NOMO-1 treated with dmso at 0.1 percent for 144 hours (cell line): ENCODE data around the gene NEK1.
"Not testable (repeated sequence)": the region's sequence is repeated elsewhere in the genome, so short reads cannot be mapped to it uniquely, and the experiment has no call there.

Experiments used
- DNase-seq: peaks from one replicate; lab custom pipeline; 2025; ENCODE audit not compliant: unreplicated experiment; lab: John Stamatoyannopoulos, UW

NEK1 gene

DNA sequence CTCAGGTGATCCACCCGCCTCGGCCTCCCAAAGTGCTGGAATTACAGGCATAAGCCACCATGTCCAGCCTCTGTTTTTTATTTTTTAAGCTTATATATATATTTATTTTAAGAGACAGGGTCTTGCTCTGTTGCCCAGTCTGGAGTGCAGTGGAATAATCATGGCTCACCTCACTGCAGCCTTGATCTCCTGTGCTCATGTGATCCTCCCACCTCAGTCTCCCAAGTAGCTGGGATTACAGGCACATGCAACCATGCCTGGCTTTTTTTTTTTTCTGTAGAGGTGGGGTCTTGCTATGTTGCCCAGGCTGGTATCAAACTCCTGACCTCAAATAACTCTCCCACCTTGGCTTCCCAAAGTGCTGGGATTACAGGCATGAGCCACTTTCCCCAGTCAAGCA, 184.7 kb downstream of the NEK1 start:
- not testable (repeated sequence) for DNase-seq

DNA sequence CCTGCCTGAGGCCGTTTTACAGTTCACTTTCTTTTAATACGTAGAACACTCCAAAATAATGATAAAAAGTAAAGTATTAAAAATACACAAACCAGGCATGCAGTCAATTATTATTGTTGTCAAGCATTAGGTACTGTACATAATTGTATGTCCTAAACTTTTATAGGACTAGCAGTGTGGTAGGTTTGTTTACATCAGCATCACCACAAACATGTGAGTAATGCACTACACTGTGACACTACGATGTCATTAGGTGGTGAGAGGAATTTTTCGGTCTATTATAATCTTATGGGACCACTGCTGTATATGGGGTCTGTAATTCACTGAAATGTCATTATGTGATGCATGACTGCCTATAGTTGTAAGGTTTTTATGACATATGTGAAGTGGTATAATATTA, 192.1 kb downstream of the NEK1 start:
- DNase-seq = no peak

DNA sequence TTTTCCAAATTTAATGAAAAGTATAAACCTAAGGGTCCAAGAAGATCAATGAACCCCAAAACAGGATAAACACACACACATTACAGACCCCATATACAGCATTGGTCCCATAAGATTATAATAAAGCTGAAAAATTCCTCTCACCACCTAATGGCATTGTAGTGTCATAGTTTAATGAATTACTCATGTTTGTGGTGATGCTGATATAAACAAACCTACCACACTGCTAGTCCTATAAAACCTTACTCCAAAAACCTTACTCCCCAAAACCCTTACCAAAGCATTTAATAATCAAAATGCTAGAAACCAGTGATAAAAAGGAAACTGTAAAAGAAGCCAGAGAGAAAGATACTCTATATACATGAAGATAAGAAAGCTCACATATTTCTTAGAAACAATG, 193.5 kb downstream of the NEK1 start:
- DNase-seq = no peak

DNA sequence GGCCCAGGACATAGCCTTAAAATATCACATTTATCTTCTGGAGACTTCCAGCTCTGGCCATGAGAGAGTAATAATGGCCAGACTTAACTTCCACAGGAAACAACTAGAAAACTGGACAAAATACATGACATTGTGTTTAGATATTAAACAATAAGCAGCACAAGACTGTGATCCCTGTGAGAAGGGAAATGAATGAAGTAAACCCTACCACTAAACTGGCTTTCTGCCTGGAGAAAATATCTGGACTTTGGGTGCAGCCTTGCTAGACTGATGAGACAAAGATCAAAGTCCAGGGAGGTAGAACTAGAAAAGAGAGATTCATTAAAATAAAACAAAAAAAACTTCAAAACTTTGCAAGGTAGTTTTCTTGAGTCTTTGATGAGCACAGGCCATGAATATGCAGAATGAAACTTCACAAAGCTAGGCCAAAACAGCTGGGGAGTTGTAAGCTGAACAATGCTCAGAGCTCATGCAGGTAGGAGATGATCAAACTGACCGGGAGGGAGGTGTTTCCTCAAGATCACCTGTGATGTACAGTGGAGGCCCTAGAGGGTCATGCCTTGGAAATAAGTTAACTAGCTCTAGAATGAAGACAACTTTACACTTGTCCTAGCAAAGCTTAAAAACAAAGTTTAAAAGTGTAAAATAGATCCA, 194.6 kb downstream of the NEK1 start:
- DNase-seq = no peak

DNA sequence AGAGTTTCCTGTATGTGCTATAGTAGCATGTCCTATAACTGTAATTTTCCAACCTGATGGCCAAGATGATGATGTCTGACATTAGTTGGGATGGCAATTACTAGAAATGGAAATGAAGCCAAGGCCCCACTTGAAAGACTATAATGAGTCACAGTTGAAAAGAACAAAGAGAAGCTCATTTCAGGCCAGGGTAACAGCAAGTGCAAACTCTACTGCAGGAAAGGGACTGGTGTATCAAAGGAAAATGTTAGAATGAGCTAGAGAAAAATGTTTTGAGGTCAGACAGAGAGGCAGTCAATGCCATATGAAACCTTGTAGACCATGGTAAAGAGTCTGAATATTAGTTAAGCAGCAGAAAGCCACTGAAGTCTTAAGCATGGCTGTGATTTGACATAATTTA, 195.4 kb downstream of the NEK1 start:
- DNase-seq = no peak

DNA sequence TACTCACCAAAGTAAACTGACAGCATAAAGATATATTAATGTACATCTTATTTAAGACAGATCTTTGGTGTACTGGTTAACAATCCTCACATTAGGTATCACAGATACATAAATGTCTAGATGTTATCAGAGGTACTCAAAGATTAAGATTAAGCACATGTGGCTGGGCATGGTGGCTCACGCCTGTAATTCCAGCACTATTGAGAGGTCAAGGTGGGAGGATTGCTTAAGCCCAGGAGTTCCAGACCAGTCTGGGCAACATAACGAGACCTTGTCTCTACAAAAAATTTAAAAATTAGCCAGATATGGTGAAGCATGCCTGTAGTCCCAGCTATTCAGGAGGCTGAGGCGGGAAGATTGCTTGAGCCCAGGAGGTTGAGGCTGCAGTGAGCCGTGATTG, 195.9 kb downstream of the NEK1 start:
- DNase-seq = no peak

DNA sequence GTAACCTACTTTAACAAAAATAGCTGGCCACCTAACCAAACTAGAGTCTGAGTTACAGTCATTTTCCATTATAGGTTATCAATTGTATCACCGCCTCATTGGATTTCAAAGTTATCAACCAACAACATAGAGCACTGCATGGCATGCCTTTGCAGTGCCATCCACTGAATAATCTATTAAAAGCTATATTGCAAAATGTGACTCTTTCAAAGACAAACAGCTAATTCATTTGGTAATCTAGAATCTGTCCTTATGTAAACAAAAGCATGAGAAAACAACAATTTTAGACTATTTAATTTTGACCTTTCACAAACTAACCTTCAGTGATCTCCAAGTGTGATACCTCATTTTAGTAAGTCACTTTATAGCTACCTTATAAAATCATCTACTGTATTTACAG, 197.5 kb downstream of the NEK1 start:
- DNase-seq = no peak

- DNase-seq = no peak
Observed at GRCh38 chr4:169412046-169412445, 200.3 kb downstream of the NEK1 start.

GRCh38 chr4:169410839-169411770, 201.3 kb downstream of the NEK1 start:
- DNase-seq = peak; percentile 78

DNA sequence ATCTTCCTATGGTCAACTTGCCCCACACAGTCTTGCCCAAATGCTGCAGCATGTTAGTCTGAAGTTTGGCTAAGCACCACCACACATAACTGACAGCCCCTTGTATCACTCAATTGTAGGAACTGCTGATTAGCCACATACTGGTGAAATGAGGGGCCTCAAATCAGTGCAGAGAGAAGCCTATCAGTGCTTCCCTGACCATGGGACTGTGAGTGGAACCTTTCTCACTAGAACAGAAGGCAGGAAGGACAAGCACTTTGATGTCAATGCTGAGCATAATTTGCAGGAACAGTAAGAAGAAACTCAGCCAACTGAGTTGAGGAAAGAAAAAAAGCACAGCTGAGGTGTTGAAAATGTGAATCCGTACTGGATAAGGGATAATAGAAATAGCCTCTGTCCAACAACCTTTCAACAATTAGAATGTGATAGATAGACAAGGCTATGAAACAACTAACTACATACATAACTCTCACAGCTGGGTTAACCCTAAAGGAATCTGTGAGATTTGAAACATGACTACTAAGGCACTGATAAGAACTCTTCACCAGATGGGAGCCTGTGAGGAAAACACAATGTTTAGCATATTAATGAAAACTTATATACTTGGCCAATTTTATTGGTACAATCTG, 205.1 kb downstream of the NEK1 start:
- DNase-seq = no peak

DNA sequence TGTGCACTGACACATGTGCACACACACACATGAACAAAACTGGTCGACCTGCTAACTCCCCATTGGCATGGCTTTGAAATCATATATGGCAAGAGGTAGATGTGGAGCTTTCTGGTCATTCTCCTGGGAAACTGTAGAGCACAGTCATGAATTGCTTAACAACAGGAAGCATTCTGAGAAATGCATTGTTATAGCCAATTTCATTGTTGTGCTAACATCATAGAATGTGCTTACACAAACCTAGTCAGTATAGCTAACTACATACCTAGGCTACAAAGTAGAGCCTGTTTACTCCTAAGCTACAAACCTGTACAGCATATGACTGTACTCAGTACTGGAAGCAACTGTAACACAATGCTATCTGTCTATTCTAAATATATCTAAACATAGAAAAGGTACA, 207.4 kb downstream of the NEK1 start:
- no peak for DNase-seq

DNA sequence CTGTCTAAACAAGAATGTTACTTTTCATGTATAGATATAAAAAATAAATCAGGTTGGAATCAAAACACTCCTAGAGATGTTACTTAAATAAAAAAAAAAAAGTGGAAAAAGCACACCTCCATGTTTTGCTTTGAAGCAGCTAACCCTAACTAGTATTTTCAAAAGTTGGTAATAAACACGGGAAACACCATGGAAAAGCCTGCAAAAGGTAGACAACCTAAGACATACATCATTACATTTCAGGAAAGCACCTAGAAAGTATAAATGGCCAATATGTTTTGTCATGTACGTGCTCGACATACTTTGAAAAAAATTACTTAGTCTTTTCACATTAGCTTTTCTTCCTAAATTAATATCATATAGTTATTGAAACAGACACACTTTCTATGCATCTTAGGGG, 211.6 kb downstream of the NEK1 start:
- DNase-seq = no peak

- DNase-seq = no peak
Observed at GRCh38 chr4:169399976-169400767, 212.2 kb downstream of the NEK1 start.

- DNase-seq = no peak
Observed at GRCh38 chr4:169398316-169398715, 214.1 kb downstream of the NEK1 start.

DNA sequence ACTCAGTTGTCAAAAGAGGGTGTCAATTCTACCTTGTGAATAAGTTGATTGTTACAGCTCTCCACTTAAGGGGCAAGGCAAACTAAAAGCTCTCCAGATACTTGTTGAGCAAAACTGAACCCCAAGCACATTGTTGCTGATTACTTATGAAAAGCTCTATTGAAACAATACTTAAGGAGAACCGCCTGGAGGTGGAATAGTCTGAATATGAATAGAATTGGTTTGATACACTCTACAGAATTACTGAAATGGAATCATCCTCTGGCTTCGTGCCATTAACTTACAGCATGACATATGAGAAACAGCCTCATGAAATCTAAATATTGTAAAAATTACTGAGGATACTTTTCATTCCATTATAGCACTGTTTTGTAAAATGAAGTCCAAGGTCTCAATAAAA, 214.6 kb downstream of the NEK1 start:
- no peak for DNase-seq

DNA sequence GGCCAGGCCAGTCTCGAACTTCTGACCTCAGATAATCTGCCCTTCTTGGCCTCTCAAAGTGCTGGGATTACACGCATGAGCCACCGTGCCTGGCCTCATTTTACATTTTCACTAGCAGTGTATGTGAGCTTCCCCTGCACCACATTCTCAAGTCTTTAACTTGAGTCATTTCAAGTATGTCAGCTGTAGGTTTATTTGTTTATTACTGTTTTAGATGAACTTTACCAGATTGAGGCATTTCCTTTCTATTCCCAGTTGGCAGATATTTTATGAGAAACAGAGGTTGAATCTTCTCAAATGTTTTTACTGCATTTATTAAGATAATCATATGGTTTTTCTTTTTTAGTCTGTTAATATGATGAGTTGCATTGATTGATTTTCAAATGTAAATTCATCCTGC, 227.0 kb downstream of the NEK1 start:
- DNase-seq = no peak

DNA sequence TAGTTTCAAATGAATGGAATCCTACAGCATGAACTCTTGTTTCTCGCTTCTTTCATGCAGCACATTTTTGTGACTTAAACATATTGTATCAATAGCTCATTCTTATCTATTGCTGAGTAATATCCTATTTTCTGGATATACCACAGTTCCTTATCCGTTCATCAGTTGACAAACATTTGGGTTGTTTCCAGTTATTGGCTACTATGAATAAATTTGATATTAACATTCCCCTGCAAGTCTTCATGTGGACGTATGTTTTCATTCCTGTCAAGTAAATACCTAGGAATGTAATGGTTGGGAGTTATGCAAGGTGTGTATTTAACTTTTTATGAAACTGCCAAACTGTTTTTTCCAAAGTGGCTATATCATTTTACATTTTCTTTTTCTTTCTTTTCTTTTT, 227.6 kb downstream of the NEK1 start:
- no peak for DNase-seq

DNA sequence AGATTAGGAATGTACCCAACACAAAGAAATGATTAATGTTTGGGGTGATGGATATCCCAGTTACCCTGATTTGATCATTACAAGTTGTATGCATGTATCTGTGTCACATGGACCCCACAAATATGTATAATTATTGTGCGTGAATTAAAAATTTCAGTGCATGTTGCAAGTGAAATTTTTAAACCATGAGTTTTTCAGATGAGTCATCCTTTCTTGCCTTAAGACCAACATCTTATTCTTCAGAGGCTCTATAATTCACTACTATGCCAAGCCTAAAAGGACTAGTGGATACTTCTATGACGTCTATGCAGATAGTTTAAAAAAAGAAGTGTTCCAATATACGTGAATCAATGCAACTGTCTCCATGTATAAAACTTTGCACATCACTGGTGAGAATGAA, 228.7 kb downstream of the NEK1 start:
- no peak for DNase-seq

GRCh38 chr4:169379688-169380087, 232.7 kb downstream of the NEK1 start:
- no peak for DNase-seq

GRCh38 chr4:169377367-169377766, 235.0 kb downstream of the NEK1 start:
- DNase-seq = no peak

DNA sequence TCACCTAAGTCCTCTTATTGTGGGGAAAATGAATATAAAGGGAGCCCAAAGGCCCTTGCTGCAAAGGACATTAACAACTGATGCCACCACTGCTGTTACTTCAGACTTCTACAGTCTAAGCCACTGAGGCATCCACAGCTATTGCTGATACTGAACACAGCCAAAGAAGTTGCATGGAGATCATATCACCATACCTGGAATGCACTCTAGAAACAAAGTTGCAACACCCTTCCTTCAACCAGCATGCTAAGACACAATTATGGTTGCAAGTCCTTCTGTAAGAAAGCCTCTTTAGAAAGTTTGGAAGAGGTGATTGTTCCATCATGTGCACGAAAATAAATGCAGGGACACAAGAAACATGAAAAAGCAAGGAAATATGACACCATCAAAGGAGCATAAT, 236.0 kb downstream of the NEK1 start:
- DNase-seq = no peak
